Kasumi-1 (cell line): ENCODE data around the gene PARP8.
"Not testable (repeated sequence)": the region's sequence is repeated elsewhere in the genome, so short reads cannot be mapped to it uniquely, and the experiment has no call there.

Experiments used
- DNase-seq, 2 experiments: peaks; one replicate each; lab custom pipeline; 2025; lab: John Stamatoyannopoulos, UW

The PARP8 gene

DNA sequence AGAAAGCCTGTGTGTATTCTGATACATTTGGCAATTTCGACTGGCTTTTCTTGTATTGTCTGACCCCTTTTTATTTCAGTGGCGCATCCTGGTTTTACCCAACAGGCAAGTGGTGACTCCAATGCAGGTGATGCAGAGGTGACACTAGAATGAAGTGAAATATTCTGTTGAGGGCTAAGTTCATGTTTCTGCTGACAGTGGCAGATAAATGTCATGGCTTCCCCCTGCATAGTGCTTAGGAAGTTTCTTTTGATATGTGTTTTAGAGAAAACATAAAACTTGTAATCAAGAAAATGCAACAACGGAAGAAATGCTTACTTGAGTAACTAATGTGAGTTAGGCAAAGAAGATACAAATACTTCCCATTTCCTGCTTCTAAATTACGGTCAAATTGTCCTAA, 13.1 kb downstream of the PARP8 start:
- DNase-seq = not testable (repeated sequence)

DNA sequence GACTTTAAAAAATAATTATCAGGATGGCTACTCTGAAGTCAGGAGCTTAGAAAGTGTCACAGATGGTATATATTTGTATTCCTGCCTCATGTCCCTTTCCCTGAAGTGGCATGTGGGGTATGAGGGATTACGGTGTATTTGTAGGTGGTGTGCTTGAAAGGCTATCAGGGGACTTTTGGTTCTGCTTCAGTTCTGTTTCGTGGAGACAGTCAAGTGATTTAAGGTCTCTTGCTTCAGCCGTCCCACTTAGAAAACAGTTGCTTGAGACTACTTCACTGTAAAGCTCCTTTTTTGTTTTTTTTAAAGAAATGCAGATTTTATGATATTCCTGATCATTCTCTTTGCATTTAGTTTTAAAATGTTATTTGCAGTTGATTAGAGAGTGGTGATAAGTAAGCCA, 18.3 kb downstream of the PARP8 start:
- no peak for DNase-seq

DNA sequence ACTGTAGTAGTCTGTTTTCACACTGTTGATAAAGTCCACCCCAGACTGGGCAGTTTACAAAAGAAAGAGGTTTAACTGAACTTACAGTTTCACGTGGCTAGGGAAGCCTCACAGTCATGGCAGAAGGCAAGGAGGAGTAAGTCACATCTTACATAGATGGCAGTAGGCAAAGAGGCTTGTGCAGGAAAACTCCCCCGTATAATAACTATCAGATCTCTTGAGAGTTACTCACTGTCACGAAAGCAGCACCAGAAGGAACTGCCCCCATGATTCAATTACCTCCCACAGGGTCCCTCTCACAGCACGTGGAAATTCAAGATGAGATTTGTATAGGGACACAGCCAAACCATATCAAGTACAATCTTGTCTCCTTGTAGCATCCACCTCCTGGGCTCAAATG, 21.1 kb downstream of the PARP8 start:
- peak in 1 of 2 experiments; percentile 15 for DNase-seq

DNA sequence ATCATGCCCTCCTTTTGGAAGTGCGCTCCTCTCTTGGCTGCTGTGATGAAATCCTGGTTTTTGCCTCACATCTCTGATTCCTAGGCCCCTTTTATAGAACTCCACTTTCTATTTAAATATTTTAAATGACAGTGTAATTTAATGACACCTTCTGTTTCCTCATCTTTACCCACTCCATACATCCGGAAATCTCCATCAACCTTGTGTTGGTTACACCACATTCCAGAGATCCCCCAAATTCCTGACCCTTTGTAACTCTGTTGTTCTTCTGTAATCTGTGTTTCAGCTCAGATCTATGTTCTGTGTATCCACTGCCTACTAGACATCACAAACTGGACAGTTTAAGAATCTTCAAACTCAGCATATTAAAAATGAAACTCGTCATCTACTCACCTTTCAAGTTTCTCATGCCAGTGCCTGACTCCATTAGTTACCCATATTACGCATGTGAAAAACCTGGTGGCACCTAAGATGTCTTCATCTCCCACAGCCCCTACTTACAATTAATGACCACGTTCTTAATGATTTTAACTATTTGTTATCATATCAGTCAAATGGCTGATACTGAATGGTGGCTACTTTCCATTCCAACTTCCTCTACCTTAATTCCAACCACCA, 25.1 kb downstream of the PARP8 start:
- no peak for DNase-seq

DNA sequence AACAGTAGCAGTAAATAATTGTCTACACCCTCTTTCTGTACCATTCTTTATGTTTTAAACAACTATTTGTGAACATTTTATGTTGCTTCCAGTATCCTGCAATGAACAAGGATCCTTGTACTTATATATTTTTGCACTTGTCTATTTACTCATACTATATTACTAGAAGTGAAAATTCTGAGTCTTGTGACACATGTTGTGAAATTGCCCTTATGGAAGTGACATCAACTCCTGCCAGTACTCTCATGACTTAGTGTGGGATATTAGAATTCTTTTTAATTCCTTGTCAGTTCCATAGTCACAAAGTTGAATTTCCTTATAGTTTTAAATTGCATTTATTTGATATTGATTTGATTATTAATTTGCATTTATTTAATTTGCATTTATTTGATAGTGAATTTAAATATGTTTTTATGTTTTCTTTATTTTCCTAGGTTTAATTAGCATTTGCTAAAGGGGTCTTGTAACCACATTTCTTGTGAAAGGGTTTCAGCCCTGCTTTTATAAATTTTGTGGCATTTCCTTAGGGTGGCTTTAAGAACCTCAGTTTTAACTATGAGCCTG, 27.7 kb downstream of the PARP8 start:
- peak; percentile 52 to 64 for DNase-seq

DNA sequence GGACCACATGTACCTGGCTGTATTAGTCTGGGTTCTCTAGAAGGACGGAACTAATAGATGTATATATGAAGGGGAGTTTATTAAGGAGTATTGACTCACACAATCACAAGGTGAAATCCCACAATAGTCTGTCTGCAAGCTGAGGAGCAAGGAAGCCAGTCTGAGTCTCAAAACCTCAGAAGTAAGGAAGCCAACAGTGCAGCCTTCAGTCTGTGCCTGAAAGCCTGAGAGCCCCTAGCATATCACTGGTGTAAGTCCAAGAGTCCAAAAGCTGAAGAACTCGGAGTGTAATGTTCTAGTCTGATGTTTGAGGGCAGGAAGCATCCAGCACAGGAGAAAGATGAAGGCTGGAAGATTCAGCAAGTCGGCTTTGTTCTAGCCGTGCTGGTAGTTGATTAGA, 28.2 kb downstream of the PARP8 start:
- DNase-seq = not testable (repeated sequence)

DNA sequence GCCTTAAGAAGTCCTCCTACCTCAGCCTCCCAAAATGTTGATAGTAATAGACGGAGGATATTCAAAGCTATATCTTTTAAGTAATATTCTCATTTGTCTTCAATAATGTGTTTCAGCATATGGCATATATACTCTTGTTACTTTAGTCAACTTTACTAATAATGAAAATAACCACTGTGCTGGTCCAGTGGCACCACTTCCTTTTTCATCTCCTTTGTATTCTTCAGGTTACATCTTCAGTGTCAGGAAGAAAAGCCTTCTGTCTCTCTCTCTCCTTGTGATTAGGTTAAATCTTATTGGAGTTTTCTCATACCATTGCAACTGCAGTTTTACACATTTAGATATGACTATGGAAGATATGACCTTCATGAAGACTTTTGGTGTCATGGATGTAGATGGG, 31.3 kb downstream of the PARP8 start:
- no peak for DNase-seq

DNA sequence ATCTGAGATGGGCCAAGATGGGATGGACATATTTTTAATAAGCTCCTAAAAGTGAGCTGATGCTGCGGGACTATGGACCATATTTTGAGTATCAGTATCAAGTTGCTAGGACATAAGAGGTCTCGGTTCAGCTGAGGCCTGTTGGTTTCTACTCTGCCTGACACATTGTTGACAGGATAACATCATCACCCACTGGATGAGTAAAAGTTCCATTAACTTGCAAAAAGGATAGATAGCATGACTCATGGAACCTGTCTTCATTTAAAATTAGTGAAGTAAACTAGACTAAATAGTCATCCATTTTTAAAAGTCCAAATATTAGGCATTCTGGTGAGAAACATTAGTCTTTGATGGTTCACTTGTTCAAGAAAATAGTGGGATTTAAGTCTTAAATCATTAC, 33.3 kb downstream of the PARP8 start:
- DNase-seq = no peak

DNA sequence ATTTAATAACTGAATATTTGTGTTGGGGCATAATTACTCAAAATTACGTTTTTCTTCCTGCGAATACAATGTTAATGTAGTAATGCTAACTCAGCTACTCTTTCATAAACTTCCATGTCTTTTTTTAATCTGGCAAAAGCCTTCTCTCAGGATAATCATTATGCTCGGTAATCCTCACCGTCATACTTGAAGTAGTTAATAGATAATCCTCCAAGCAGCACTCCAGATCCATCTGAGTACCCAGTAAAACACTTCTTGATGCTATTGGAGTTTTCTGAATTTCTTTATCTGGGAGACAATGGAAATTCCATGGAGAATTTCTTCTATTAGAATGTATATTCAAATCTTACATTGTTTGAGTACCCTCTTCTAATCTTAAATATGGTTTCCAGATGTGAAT, 34.3 kb downstream of the PARP8 start:
- DNase-seq = no peak

DNA sequence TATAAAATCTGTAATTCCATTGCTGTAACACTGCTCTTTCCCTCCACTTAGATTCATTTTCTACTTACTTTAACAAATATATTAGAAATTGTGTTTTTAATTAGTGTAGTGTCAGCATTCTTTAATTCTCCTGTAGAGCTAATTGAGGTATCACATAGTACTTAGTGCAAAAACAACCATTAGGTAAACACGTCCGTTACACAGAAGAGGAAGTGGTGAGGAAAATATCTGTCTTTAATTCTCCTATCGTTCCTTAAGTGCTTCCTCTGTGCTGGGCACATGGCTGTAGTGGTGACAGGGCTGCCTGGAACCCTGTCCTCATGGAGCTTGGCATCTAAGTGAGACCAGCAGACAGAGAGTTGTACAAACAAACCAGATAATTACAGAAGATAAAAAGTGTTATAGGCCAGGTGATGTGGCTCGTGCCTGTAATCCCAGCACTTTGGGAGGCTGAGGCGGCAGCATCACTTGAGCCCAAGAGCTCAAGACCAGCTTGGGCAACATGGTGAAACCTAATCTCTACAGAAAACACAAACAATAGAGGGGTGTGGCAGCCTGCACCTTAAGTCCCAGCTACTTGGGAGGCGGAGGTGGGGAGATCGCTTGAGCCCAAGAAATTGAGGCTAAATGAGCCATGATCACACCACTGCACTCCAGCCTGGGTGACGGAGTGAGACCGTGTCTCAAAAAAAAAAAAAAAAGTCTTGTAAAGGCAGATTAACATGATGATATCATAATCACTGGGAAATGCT, 36.4 kb downstream of the PARP8 start:
- peak; percentile 46 to 59 for DNase-seq

DNA sequence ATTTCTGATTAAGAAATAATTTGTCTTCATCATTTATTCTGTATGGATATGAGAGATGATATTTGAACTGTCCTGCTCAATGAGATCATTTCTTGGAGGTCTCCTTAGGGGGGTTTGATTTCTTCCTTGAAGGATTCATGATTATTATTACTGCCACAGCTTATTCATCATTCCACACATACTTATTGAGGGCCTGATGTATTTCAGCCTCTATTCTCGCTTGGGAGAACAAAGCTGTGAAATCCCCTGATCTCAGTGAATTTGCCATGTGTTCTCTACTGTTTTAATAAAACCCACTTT, 36.9 kb downstream of the PARP8 start:
- no peak for DNase-seq

DNA sequence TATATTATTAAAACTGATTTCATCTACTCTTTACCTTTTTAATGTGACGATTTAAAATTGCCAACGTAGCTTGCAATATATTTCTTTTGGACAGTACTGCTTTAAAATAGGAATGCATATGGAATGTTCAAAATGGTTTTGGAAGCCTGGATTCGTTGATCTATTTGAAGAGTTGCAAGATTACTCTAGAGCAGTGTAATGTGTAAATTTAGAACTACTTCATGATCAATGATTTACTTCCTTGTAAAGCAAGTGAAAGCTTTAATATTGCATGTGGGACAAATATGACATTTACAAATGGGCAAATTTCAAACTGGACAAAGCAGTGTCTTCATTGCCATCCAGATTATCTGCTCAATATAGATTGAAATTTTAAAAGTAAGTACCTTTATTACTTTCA, 38.3 kb downstream of the PARP8 start:
- no peak for DNase-seq

DNA sequence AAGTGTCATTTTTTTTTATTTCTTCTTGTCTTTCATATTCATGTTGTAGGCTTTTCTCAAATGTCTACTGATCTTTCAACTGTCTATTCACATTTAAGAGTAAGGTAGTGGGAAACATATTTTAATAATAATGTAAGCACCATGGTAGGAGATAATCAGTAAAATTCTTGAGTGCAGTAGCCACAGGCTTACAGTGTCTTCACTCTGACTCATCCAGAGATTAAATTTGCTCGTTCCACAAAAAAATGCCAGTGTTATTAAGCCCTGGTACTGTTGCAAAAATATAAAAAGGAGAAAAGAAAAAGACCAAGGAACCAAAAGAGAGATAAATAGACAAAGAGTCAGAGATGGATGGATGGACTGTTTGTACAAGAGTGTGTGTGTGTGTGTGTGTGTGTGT, 43.0 kb downstream of the PARP8 start:
- DNase-seq = no peak

DNA sequence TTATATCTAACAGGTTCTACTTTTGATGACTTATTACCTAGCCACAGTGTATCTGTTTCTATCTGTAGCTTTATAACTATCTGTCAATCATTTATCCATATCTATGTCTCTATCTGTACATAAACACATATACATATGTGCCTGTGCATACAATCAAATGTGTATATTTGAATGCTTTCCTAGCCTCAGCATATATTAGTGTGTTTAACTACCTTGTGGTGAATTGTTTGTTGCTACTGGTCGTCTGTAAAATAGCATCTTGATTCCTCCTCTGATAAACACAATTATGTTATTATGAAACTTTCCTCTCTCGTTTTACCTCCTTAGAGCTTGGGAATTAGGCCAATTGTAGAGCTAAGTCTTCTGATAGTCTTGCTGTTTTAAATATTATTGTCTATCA, 44.4 kb downstream of the PARP8 start:
- no peak for DNase-seq

DNA sequence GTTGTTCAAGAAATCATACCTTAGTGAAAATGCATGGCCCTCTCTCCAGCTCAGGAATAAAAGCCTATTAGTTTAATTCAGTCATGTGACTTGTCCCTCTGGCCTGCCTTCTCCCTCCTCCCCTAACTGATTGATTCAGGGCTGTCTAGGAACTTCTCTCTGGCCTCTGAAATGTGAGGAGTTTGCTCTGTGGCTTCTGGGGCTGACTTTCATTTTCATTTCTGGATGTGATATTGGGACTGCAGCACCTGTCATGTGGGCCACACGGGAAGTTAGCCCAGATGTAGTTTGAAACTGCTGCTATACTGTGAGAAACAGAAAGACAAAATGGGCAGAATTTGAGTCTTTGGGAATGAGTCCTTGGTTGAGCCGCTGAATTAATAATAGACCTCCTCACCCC, 44.8 kb downstream of the PARP8 start:
- peak; percentile 80 to 83 for DNase-seq

DNA sequence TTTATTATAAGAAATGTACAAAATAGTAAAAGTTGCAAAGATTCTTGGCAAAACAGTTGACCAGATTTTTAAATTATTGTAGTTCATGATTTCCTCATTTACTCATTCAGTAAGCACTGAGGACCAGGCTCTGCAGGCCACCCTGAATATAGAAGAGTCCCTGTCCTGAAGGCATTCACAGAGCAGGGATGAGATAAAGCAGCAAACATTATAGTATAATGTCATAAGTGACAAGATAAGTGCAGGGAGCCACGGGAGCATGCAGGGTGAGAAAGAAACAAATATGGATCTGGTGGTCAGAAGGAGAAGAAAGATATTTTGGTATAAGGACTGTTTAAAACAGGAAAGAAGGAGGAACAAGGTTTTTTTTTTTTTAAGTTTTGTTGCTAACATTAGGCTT, 46.0 kb downstream of the PARP8 start:
- no peak for DNase-seq

DNA sequence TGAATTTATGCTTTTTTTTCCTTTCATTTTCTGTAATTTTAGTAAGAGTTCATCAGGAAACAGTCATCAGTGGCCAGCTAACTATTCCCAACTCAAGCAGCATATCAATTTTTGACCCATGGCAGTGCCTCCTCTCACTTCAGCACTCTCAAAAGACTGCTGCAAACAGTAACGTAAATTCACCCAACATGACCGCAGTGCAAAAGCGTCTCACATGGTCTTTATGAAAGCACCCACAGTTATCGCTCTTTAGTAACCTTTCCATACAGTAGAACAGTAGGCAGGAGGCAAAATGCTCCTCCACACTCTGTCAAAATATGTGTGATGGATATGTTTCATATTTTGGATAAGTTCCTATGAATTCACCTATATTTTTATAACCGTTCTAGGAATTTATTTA, 48.6 kb downstream of the PARP8 start:
- DNase-seq = peak in 1 of 2 experiments; percentile 28

DNA sequence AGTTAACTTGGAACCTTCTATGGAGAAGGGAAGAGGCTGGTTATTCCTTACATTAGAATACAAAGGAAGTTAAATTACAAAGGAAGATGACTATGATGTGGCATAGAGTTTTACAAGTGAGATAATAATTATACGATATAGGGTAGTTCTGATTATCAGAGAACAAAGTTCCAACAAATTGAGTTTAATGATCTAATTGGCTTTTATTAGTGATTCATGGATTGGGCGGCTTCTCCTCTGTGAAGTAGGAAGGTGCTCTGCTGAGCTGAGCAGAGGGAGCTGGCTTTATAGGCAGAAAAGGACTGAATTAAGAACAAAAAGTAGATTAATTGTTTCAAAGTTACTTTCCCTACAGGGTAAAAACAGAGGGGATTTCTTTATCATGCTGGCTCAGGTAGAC, 49.7 kb downstream of the PARP8 start:
- DNase-seq = no peak

DNA sequence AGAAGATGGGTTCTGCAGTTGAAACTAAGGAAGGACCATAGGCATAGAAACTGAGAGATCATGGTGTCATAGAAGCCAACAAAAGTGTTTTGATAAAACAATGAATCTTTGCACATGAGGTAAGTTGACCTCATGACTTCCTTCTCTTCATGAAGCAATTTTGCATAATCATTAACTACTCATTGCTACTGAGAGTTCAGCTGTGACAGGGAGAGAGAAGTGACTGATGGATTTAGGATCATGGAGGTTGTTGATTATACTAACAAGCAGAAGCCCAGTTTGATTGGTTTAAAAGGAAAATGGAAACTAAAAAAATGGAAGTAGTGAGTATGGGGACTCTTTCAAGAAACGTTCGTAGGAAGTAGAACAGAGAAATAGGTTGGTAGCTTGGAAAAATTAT, 51.2 kb downstream of the PARP8 start:
- DNase-seq = no peak

DNA sequence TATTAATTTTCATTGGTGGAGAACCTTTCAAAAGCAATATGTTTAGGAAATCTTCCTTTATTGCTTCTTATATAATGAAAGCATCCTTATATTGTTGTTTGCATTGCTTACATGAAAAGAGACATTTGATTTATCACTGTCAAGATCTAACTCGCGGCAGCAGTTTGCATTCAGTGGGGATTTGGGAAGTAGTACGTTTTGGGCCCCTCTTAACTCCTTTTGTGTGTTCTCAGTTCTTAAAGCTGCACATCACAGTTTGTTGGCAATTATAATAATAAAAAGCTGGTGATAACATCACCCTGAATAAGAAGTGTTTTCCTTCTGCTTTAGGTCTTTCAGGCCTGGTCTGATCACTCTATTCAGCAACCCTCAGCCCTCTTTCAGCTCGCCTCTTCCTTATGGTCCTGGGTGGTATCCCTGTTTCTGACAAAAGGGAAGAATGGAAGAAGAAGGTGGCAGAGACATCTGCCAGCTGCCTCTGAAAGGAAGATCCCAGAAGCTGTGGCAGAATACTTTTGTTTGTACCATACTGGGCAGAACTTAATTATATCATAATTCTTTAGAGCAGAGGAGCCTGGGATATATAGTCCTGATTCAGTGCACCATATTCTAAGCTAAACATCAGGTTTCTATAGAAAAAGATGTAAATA, 53.7 kb downstream of the PARP8 start:
- DNase-seq = no peak

DNA sequence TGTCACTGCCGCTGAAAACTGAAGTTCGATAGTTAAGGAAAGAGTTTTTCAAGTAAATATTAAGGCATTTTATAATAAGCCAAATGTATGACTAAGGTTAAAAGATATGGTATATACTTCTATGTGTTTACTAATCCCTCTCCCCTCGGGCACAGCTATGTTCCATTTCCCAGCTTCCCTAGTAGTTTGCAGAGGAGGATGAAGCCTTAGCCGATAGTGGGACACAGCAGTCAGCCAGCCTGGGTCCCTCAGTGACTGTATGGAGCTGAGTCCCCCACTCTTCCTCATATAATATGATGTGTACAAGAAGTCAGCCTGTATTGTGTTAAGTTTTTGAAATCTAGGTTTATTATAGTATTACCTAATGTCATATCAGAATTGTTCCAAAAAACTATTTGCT, 55.8 kb downstream of the PARP8 start:
- DNase-seq = no peak

DNA sequence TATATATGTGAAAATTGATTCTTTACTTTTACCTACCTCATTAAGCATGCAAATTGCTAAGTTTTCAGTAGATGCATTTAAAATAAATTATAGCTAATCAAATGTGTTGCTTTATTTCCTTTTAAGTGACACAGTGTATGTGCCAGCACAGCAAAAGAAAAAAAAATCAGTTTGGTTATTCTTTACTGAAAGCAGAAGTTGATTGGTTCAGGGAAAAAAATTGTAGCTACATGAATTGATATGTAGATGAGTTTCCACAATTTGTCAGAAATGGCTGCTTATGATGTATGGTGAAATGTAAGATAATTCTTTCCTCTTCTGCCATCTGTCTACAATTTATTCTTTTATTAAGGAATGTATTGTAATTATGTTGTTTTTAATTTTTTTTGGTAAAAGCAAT, 57.8 kb downstream of the PARP8 start:
- peak in 1 of 2 experiments; percentile 16 for DNase-seq

DNA sequence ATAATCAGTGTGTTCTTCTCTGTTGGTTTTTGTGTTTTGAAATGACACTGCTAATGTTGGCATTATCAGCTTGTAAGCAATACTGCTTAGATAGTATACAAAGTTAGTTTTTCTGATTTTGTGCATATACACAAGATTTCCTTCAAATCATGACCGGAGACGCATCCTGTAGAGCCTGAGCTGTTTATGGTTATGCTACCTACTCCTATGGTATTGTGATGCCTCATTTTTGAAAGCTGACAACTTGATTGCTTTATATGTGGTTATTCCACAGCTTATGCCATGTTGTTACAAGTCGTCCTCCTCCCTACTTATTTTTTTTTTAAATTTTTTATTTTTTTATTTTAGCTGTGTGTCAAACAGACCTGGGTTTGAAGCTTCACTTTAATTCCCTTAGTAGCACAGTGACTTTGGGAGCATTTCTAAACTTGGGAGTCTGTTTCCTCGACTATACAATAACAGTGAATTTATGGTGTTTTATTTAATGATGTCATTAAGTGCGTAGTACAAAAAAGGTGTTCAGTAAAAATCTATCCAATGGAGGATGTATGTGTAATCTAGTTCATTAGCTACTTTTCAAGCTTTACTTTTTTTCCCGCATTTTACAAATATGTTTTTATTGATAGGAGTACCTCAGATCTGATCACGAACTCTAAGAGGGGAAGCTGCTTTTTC, 59.5 kb downstream of the PARP8 start:
- no peak for DNase-seq
